Keratinocyte (primary cell): ENCODE measurements around the gene ULK4.

ENCODE experiments used
- EZH2 ChIP-seq: IDR thresholded peaks from one replicate; pipeline ENCODE4 v1.6.1; 2012; ENCODE audit warnings: inconsistent platforms, mild to moderate bottlenecking, low read length, moderate library complexity
- TF ChIP-seq, protein P1 (sequence below), 3 experiments: IDR thresholded peaks in 1 of 3; conservative IDR thresholded peaks in 1 of 3; optimal IDR thresholded peaks in 1 of 3; 2 replicates in 2 of 3; 3 replicates in 1 of 3; pipeline versions ENCODE3 to v1.5.1; 2011; ENCODE audit warnings: low read length in 3 of 3, mild to moderate bottlenecking in 3 of 3, moderate library complexity in 2 of 3, control low read depth in 1 of 3, inconsistent platforms in 1 of 3; ENCODE audit not compliant: insufficient read depth in 2 of 3; ENCODE audit errors: extremely low read depth in 1 of 3

DNA sequence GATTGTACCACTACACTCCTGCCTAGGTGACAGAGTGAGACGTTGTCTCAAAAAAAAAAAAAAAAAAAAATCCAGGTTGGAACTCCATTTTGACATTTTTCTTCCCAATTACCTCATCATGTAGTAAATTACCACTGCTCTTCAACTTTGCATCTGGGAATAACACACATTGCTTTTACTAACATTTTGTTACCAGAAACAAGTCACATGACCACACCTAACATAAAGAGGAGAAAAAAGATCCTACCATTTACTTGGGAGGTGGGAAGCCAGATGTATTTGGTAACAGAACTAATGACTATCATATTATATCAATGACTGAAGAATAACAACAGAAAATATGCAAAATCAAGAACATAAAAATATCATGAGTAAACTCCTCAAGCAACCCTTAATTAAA is 49.6 kb downstream of the ULK4 start:
- no peak for TF ChIP-seq EZH2
- TF ChIP-seq, protein P1, sequence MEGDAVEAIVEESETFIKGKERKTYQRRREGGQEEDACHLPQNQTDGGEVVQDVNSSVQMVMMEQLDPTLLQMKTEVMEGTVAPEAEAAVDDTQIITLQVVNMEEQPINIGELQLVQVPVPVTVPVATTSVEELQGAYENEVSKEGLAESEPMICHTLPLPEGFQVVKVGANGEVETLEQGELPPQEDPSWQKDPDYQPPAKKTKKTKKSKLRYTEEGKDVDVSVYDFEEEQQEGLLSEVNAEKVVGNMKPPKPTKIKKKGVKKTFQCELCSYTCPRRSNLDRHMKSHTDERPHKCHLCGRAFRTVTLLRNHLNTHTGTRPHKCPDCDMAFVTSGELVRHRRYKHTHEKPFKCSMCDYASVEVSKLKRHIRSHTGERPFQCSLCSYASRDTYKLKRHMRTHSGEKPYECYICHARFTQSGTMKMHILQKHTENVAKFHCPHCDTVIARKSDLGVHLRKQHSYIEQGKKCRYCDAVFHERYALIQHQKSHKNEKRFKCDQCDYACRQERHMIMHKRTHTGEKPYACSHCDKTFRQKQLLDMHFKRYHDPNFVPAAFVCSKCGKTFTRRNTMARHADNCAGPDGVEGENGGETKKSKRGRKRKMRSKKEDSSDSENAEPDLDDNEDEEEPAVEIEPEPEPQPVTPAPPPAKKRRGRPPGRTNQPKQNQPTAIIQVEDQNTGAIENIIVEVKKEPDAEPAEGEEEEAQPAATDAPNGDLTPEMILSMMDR (optimal IDR thresholded peaks at IDR 0.05 in 1 of 3, IDR thresholded peaks at IDR 0.05 in 1 of 3, conservative IDR thresholded peaks at IDR 0.05 in 1 of 3; ENCODE audit: extremely low read depth in 1 of 3, insufficient read depth in 2 of 3, low read length in 3 of 3) = no peak
